ENCODE data around the gene AVPI1.
"Not testable (repeated sequence)": the region's sequence is repeated elsewhere in the genome, so short reads cannot be mapped to it uniquely, and the experiment has no call there.

AVPI1 gene

GRCh38 chr10:97640174-97640867 lies 46.7 kb downstream of the AVPI1 start, which contains the start of gene PI4K2A:
TSS of gene PI4K2A (plus strand) at chr10:97640671. CDS start at chr10:97640743, 72 bp downstream.
- DNase-seq: peak; percentile 90

GRCh38 chr10:97639090-97639489 lies 48.0 kb downstream of the AVPI1 start:
- not testable (repeated sequence) for DNase-seq

GRCh38 chr10:97635577-97635976 lies 51.5 kb downstream of the AVPI1 start:
- no peak for DNase-seq

GRCh38 chr10:97633921-97634320 lies 53.1 kb downstream of the AVPI1 start:
- no peak for DNase-seq

- DNase-seq: peak; percentile 76
Measured at GRCh38 chr10:97632949-97633884, 53.8 kb downstream of the AVPI1 start, which contains the start of gene MORN4. TSS of gene MORN4 (minus strand) at chr10:97633500. CDS start at chr10:97619653, 13,847 bp downstream.

GRCh38 chr10:97631098-97631497 lies 55.9 kb downstream of the AVPI1 start:
- DNase-seq: no peak

GRCh38 chr10:97629289-97629688 lies 57.8 kb downstream of the AVPI1 start:
- DNase-seq: no peak

- DNase-seq: no peak
Measured at GRCh38 chr10:97628228-97628627, 58.8 kb downstream of the AVPI1 start.

- no peak for DNase-seq
Measured at GRCh38 chr10:97627731-97628130, 59.3 kb downstream of the AVPI1 start.
